ENCODE results near the gene RENBP.

The RENBP gene

DNA sequence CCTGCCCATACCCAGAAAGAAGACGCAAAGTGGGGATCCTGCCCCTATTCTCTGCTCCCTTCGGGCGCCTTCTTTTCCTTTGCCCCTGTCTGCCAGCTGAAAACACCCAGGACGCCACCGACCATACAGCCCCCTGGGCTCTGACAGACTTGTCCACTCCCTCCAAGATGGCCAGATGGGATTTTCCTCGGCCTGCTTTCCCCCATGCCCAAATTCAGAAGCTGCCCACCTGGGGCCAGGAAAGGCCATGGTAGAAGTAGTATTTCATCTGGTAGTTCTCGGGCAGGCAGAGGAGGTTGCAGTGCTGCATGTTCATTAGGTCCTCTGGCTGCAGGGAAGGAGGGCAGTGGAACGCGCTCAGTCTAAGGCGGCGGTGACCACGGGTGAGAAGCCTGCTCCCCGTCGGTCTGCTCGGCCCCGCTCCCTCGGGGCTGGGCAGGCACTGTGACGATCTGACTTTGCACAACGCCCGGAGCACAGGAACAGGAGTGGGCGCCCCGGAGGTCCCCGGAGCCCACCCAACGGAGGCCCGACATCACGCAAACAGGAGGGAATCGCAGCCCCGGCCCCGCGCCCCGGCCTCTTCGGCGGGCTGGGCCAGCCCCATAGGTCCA, 10.2 kb downstream of the RENBP start:
- no peak for DNase-seq (ENCODE audit: low read depth in 2 of 2)

DNA sequence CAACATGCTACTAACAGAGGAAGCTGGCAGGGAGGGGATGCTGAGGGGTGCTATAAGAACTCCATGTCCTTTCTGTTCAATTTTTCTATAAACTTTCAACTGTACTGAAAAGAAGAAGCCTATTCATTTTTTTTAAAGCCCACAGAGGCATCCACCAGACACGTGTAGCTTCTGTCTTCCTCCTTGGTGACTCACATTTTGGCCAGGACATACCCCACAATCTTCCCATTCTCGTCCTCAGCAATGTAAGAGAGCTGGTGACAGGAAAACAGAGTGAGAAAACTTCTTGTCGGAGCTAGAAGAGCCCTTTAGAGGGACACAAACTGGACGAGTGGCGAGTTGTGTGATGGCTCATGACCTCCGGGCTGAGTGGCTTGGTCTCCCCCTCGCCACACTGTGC, 10.7 kb downstream of the RENBP start:
- no peak for DNase-seq (ENCODE audit: low read depth in 2 of 2)

DNA sequence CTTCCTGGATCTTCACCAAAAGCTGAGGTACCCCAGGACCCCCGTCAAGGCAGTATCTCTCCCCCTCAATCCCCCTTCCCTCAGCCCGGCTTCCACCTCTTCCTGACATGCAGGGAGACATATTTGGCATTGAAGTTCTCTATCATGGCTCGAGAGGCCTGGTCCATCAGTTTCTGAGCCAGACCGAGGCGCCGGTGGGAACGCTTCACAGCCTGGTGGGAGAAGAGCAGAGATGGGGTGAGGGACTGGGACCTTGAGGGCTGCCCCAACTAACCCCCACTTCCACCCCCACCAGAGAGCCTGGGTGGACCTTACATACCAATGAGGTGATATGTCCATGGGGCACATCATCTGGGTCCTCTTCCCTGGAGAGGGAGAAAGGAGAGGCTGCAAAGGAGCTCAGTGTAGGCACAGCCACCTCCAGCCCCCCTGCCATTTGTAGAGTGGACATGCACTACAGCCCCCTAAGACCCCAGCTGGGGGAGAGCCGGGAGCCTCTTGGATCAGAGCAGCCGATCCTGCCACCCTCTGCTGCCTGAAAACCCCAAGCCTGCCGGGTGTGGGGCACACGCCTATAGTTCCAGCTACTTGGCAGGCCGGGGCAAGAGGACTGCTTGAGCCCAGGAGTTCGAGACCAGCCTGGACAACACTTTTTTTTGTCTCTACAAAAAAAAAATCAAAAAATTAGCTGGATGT, 12.1 kb downstream of the RENBP start:
- DNase-seq (ENCODE audit: low read depth in 2 of 2): no peak

DNA sequence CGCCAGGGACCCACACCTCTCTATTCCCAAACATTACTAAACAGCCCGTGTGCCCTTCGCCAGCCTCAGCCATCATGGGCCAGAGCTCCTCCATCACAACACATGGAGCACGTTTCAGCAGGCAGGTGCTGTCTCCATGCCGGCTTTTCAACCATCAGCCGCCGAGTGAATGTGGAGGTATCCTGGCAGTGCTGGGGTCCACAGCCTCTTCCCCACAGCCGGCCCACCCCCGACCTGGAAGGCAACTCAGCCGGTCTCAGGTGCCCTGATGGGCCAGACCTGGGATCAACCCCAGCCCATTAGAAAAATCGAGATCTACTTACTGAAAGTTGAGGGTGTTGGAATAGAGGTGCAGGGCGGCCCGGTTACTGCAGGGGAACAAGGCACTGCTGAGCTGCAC, 12.7 kb downstream of the RENBP start:
- DNase-seq (ENCODE audit: low read depth in 2 of 2): no peak

DNA sequence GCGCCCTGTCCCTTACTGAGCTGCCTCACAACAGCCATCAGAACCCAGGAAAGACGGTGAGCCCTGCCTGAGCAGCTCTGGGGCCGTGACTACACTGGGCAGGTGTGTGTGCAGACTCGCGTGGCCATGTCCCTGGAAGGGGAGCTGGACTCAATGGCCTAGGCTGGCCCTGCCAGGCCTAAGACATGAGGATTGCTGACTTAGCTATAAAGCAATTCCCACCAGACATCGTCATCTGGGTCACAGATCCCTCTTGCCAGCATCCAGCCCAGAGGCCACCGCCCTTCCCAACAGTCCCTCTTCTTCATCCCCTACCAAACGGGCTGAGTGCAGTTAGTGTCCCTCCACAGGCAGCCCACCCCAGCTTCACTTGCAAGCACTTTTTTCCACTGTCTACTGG, 13.3 kb downstream of the RENBP start:
- DNase-seq (ENCODE audit: low read depth in 2 of 2): no peak

DNA sequence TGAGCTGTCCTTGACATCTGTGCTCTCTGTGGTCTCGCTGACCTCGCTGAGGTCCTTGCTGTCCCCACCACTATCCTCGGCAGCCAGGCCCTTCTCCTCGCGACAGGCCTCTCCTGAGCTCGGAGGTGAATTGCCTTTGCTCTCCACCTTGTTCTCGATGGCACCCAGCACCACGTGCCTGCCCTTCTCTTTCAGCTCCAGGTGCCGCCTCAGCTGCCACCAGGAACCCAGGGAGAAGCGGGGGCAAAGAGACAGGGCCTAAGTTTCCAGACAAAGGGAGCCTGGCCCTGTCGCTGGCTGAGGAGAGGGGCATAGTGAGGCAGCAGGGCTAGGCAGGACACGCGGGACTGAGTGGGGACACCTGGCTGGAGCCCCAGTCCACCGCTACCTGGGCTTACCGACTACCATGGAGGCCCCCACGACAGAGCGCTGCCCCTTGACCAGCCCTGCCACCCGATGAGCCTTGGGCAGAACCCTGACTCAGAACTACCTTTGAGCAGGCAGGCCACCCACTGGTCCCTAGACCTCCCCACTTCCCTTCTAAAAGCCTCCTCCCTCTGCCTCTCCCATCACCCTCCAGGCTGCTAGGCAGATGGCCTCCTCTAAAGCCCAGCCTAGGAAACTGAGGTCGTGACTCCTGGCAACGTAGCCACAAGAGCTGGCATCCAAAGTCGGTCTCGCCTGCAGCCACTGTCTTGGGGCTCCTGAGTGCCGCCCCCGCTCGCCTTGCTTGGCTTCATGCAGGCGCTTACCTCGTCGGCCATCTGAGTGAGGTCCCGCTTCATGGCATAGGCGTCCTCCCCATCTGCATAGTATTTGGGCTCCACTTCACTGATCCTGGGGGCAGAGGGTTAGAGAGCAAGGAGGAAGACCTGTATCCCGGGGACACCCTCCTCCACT, 14.2 kb downstream of the RENBP start:
- no peak for DNase-seq (ENCODE audit: low read depth in 2 of 2)

DNA sequence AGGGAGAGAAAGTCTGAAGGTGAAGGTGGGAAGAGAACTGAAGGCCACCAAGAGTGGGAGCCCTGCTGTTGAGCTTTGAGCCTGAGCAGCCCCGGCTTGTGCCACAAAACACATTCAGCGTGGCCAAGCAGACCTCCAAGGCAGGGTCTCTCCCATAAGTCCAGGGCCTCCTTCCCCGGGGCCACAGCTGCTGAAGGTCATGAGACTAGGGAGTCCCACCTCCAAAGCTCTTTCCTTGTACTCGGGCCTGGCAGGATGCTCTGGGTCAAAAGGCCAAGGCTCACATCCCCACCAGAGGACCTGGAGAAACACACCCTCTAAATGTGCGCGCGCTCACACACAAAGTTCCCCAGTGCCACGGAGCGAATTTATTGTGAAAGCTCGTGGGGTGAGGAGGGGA, 14.9 kb downstream of the RENBP start:
- no peak for DNase-seq (ENCODE audit: low read depth in 2 of 2)

DNA sequence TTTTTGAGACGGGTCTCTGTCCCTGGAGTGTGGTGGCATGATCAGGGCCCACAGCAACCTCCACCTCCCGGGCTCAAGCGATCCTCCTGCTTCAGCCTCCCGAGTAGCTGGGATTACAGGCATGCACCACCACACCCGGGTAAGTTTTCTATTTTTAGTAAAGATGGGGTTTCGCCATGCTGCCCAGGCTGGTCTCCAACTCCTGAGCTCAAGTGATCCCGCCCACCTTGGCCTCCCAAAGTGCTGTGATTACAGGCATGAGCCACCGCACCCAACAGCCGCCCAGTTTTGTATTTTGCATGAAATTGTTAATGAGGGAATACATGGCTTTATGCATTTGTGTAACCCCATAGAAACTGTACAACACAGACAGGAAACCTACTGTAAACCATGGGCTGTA, 15.6 kb downstream of the RENBP start:
- DNase-seq (ENCODE audit: low read depth in 2 of 2): no peak

DNA sequence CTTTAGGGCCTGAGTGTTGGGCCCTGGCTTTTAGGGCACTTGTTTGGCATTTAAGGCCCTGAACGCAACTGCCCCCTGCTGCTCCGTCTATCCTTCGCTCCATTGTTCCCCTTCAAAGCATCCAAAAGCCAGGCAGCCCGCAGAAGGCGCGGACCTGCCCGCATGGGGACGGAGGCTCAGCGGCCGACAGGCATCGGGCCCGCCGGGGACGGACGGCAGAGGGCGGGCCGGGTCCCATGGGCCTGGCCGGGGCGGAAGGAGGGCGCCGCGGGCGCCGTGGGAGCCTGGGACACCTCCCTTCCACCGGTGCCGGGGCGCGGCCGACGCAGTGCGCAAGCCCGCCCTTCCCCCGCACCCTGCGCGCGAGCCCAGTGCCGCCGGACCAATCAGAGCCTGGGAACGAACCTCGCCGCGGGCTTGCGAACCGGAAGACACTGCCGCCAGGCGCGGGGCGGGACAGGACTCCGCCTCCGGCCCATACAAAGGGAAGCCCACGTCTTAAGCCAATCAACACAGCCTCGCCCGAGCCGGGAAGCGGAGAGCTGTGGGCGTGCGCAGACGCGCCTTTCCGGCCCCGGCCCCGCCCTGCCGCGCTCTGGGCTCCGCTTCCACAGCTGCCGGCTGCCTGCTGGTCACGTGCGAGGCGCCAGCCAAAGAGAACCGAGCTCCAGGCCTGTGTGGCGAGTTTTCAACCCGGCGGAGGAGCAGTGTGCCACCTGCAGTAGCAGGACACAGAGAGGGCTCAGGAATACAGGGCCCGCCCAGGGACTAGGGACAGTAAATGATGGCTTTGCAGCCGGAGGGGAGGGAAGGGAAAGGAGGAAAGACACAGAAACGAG, 16.3 kb downstream of the RENBP start:
- DNase-seq (ENCODE audit: low read depth in 2 of 2): peak; percentile 85 to 92

DNA sequence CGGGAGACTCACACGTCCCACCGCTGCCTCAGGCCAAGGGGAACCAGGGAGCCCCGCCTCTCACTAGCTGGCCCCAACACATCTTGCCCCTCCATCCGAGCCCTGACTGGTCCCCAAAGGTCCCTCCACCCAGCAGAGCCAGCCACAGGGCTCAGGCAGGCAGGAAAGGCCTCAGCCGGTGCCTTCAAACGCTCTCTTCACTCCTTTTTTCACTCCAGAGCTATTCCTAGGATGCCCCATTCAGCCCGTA, 16.8 kb downstream of the RENBP start:
- DNase-seq (ENCODE audit: low read depth in 2 of 2): no peak

DNA sequence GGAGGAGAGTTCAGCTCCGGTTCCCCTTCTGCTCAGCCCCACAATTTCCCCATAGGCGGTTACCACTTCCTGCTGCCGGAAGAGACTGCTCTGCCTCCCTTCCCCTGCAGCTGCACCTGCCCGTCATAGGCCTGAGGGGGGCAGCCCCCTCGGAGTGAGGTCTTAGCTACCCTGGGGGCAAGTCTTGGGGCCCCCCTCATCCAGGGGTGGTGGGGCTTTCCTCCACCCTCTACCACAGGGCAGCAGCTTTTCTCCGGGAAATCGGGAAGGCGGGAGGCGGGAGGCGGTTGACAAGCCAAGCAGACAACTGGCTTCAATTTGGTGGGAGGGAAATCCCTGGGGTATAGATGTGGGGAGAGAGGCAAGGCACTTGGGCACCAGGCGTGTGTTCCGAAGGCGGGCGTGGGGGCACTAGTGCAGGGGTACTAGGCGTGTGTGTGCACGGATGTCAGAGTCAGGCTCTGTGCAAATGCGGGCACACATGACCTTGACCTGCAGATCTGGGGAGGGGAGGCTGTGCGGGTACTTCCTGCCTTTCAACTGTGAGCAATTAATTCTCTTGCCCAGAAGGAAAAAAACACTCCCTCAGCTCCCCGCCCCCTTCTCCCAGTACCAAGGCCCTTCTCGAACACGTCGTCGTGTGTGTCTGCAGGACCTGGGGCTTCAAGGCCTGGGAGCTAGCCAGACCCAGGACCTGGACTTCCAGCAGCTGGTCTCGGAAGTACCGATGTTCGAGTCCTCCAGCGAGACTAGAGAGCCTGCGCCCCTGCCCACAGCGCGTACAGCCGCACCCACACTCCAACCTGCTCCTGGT, 17.4 kb downstream of the RENBP start:
- DNase-seq (ENCODE audit: low read depth in 2 of 2): peak; percentile 53 to 55

DNA sequence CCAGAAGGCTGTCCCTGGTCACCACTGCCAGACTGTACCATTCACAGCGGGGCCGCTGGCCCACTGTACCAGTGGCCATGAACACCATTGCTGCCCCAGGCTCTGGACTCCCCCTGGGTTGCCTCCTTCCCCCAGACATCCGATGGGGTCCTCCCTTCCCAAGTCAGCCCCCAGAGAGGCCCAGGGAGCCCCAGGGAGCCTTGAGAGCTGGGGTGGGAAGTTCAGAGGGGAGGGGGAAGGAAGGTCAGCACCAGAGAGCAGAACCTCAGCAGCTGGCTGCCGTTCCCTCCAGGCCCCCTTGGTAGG, 17.9 kb downstream of the RENBP start:
- DNase-seq (ENCODE audit: low read depth in 2 of 2): no peak

DNA sequence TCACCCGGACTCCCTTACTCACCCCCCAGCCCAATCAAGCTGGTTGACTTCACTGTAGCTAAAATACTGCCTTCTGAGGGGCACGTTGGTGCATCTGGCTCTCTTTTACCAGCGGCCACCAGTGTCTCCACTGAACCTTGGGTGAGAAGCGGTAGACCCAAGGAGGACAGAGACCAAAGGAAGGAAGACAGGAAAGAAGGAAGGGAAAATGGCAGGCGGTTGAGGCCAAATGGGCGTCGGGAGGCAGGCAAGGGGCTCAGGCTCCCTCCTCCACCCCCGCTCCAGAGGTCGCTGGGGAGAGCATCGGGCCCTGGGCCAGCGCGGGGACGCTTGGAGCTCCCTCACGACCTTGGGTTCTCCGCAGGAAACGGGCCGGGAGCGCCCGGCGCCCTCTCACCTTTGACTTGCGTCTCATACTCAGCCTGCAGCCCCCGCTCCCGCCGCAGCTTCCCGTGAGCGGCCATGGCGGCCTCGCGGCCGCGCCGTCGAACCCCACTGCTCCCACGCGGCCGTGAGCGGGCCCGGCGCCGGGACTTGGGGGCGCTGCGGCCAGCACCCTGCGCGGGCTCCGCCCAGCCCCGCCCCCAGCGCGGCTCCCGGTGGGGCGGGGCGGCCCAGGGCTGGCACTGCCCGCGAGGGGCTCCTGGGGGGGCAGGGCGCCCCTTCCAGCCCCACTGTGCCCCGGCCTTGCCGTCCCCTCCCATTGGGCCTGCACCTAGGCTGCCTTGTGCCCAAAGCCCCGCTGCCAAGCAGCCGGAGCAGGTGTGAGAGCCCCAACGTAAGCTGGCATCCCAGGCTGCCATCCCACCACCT, 18.5 kb downstream of the RENBP start, which contains the start of gene ARHGAP4:
Gene ARHGAP4, minus strand, starts transcription at position 526 of the 813 bp plus-strand sequence. Its CDS starts 62 bp downstream, at position 464.
- peak in 1 of 2 donors; percentile 36 for DNase-seq (ENCODE audit: low read depth in 2 of 2)

DNA sequence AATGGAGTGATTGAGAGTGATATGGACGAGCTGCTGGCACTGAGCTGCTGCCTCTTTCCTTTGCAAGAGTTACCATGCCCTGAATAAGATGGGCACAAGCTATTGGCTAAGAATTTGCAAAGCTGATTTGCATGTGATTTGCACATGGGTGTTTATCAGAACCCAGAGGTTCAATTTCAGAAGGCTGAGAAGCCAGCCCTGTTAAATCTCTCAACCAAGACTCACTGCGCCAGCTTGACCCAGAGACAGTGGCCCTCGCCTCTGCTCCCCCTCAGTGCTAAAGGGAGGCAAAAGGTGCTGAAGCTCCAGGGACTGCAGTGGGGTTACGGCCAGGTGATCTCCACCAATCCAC, 19.1 kb downstream of the RENBP start:
- no peak for DNase-seq (ENCODE audit: low read depth in 2 of 2)

DNA sequence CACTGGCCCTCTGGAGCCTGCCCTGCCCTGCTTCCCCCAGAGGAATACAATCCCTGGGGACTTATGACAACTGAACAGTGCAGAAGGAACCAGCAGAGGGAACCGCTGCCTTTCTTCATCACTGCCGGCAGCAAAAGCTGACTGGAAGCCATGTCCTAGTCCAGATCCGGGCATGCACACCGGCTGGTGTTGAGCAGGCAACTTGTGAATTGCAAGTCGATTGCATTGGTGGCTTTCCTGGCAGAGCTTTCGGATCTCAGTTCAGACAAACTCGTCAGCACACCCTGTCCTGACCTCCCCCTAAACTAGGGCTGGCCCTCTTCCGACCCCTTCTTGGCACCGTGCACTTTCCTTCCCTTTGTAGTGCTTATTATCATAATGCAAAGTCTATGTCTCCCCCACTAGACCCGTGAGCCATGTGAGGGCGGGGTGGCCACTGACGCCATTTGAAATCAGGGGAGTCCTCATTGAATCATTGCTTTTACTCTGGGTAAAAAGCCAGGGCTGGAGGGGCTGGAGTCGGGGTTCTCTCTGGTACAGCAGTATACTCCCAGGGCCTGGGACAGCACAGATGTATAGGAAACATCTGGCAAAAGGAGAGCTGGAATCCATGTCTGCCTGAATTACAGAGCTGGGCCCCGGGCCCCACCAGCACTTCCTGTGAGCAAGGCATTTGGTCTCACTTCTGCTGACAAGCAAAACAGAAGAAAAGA, 20.1 kb downstream of the RENBP start:
- no peak for DNase-seq (ENCODE audit: low read depth in 2 of 2)

DNA sequence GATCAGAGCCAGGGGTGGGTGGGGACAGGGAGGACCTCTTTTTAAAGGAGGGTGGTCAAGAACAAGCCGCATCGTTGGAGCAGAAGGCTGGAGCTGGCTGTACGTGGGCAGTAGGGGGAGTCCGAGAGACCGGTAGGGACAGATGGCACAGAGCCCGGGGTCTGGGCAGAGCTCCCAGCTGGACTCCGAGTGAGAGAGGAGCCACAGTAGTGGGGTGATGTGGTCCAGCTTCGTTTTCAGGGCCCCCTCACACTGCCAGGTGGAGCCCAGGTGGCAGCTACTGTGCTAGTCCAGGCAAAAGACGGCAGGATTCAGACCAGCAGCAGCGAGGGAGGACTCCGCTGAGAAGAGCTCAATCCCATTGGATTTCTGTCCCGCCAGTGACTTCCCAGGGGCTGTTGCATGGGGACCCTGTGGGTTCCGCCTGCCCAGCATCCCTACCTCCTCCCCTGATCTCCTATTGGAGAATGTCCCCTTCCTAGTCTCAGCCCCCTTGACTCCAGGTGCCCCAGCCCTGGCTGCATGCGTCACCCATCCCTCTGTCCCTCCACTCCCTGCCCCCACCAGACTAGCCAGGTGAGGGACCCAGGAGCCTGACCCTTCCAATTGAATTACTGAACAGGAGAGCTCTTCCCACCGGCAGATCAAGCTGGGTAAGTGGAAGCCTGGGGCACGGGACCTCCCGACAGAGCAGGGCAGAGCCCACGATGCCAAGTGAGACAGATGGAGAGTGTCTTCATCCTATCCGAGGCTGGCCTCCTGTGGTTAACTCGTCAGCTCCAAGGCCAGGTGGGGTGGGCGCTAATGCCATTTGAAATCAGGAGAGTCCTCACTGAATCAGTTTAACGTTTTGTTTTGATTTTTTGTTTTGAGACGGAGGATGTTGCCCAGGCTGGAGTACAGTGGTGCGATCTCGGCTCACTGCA, 21.2 kb downstream of the RENBP start:
- DNase-seq (ENCODE audit: low read depth in 2 of 2): no peak

DNA sequence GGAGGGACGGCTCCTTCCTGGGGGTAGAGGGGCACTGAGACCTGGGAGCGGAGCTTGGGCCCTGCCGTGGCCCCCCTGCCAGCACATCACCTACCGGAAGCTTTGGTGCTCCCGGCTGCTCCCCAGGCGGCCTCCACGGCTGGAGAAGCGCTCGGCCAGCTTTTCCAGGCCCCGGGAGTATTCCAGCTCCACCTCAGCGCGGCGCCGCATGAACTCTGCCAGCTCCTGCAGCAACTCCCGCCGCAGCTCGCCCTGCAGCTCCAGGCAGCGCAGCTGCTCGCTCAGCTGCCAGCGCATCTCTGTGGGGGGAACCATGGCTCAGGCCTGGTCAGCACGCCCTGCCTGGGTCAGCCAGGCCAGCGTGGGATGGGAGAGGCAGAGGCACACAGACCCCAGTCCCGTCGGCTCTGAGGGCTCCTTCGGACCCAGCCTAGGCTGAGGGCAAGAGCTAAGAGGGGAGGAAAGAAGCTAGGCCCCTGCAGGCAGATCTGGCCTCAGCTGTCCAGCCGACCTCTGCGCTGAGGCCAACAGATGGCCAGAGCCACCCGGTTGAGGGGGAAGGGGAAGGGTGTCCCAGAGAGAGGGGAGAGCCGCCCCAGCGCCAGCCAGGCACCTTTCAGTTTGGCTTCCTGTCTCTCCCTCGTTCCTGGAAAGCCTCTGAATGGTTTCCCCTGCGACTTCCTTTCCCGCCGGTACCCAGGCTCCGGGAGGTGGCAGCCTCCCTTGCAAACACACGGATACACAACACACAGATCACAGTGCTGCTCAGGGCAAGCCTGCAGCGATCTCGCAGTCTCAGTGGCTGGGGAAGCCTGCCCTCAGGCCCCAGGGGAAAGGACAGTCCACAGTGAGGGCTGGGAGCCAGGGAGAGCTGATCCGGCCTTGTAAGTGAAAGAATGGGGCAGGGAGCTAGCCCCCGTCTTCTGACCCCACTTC, 22.7 kb downstream of the RENBP start:
- no peak for DNase-seq (ENCODE audit: low read depth in 2 of 2)

DNA sequence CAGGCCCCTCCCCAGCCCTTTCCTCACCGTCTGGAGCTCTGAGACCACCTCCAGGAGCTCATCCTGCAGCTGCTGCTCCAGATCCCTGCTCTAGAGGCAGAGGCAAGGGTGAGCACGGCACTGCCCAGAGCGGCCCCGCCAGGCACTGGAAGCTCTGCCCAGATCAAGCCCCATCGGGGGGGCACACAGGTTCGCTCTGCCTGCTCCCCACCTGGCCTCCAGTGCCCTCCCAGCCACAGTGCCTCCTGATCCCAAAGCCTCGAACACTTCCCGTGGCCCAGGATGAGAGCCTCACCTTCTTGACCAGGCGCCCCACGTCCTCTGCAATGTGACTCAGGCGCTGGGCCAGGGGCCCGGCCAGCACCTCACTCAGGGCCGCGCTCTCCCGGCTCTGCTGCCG, 23.4 kb downstream of the RENBP start:
- no peak for DNase-seq (ENCODE audit: low read depth in 2 of 2)
